ENCODE results near the gene SFRP5.

Gene SFRP5

GRCh38 chr10:97755718-97756117 lies 16.1 kb downstream of the SFRP5 start:
- TF ChIP-seq CTCF (IDR thresholded peaks at IDR 0.05; ENCODE audit: control insufficient read depth, insufficient read depth, low read depth, low read length, missing control alignments) = no peak
- DNase-seq (ENCODE audit: low read depth) = no peak
- H3K4me3 ChIP-seq (ENCODE audit: control insufficient read depth, low read depth, low read length) = no peak overlapping the region

- H3K4me3 ChIP-seq (ENCODE audit: control insufficient read depth, low read depth, low read length) = no peak overlapping the region
- no peak for DNase-seq (ENCODE audit: low read depth)
- no peak for TF ChIP-seq CTCF (IDR thresholded peaks at IDR 0.05; ENCODE audit: control insufficient read depth, insufficient read depth, low read depth, low read length, missing control alignments)
Measured at GRCh38 chr10:97754726-97755125, 17.1 kb downstream of the SFRP5 start.

- no peak for DNase-seq (ENCODE audit: low read depth)
- H3K4me3 ChIP-seq (ENCODE audit: control insufficient read depth, low read depth, low read length) = no peak overlapping the region
- no peak for TF ChIP-seq CTCF (IDR thresholded peaks at IDR 0.05; ENCODE audit: control insufficient read depth, insufficient read depth, low read depth, low read length, missing control alignments)
Measured at GRCh38 chr10:97752956-97753355, 18.8 kb downstream of the SFRP5 start.

- no peak overlapping the region for H3K4me3 ChIP-seq (ENCODE audit: control insufficient read depth, low read depth, low read length)
- TF ChIP-seq CTCF (IDR thresholded peaks at IDR 0.05; ENCODE audit: control insufficient read depth, insufficient read depth, low read depth, low read length, missing control alignments) = no peak
- no peak for DNase-seq (ENCODE audit: low read depth)
Measured at GRCh38 chr10:97748116-97748515, 23.7 kb downstream of the SFRP5 start.

GRCh38 chr10:97747573-97747972 lies 24.2 kb downstream of the SFRP5 start:
- TF ChIP-seq CTCF (IDR thresholded peaks at IDR 0.05; ENCODE audit: control insufficient read depth, insufficient read depth, low read depth, low read length, missing control alignments) = no peak
- DNase-seq (ENCODE audit: low read depth) = no peak
- no peak overlapping the region for H3K4me3 ChIP-seq (ENCODE audit: control insufficient read depth, low read depth, low read length)

- no peak for DNase-seq (ENCODE audit: low read depth)
- TF ChIP-seq CTCF (IDR thresholded peaks at IDR 0.05; ENCODE audit: control insufficient read depth, insufficient read depth, low read depth, low read length, missing control alignments) = no peak
- no peak overlapping the region for H3K4me3 ChIP-seq (ENCODE audit: control insufficient read depth, low read depth, low read length)
Measured at GRCh38 chr10:97744405-97745035, 27.3 kb downstream of the SFRP5 start.
